Activated naive CD8-positive, alpha-beta T cell treated with anti-CD3 and anti-CD28 coated beads for 36 hours (primary cell): Measurements from ENCODE around the gene SULT4A1. TPM values are rescaled to one million over a fixed set of nuclear protein-coding genes. Genes with fewer than 3 reads are reported as not detected.
A peak's percentile ranks its signal among the peaks of the same experiment; 100 is the strongest.

Source experiments
- DNase-seq: peaks from one replicate; pipeline ENCODE4 v3.0.0; 2021
- H3K27ac Mint-ChIP-seq: one replicate; pipeline ENCODE4 v1.8.0; 2022; ENCODE audit warnings: mild to moderate bottlenecking, moderate library complexity, mixed read lengths
- H3K27me3 Mint-ChIP-seq: one replicate; pipeline ENCODE4 v1.8.0; 2022; ENCODE audit warnings: mild to moderate bottlenecking, mixed read lengths
- H3K36me3 Mint-ChIP-seq: one replicate; pipeline ENCODE4 v1.8.0; 2021; ENCODE audit warnings: mild to moderate bottlenecking, mixed read lengths
- H3K4me1 Mint-ChIP-seq: one replicate; pipeline ENCODE4 v1.8.0; 2021; ENCODE audit warnings: mixed read lengths
- H3K4me3 Mint-ChIP-seq: one replicate; pipeline ENCODE4 v1.8.0; 2022; ENCODE audit warnings: mild to moderate bottlenecking, moderate library complexity, mixed read lengths
- H3K9me3 Mint-ChIP-seq: one replicate; pipeline ENCODE4 v1.8.0; 2022; ENCODE audit warnings: mixed read lengths
- total RNA-seq, 2 experiments: library from RNA; stranded (reverse); gene quantifications; one replicate each; pipeline ENCODE4 v1.2.3, GENCODE V29; 2021

The SULT4A1 gene
- total RNA-seq, 2 experiments from 2014 or later, result 0.29 TPM; not detected in 1

DNA sequence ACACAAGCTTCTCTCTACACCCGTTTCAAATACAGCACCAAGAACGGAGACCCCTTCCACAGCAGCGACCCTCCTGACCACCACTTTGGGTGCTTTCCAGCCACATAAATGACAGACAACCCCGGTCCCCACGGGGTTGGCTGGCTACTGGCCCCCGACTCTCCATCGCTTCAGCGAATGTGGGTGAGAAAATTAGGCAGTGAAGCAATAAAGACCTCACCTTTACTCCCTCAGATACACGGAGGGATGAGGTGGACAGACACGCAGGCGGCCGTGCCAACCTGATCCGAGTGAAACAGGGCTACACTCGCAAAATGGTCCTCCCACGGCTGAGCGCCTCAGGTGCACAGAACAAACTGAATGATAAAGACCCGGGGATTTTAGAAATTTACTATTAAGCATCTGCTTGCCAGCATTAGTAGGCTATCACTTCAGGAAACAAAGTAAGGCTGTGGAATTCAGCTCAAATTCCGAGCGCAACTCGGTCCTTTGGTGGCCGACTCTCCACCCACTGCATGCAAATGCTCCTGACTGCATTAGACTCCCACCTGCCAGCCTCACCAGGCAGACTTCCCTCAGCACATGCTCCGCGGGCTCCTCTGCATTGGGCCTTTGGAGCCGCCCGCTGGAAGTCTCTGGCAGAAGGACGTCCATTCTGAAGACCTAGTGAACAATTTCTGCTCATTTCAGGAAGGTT is 37.4 kb downstream of the SULT4A1 start:
- Mint-ChIP-seq H3K27me3 (peaks cover 10% of the 10 kb centered on the region), H3K4me3 (no peak overlapping the region), H3K36me3 (no peaks in the 10 kb centered on the region), H3K27ac (no peak overlapping the region), H3K9me3 (no peaks in the 10 kb centered on the region), H3K4me1 (no peaks in the 10 kb centered on the region)
- DNase-seq, result no peak

GRCh38 chr22:43823911-43824665 is 38.2 kb downstream of the SULT4A1 start:
- H3K9me3 Mint-ChIP-seq, result no peaks in the 10 kb centered on the region
- H3K4me1 Mint-ChIP-seq, result no peaks in the 10 kb centered on the region
- DNase-seq, result no peak
- no peak overlapping the region for H3K27ac Mint-ChIP-seq
- peaks cover 10% of the 10 kb centered on the region for H3K27me3 Mint-ChIP-seq
- no peak overlapping the region for H3K4me3 Mint-ChIP-seq
- no peaks in the 10 kb centered on the region for H3K36me3 Mint-ChIP-seq

- no peak for DNase-seq
- Mint-ChIP-seq H3K36me3 (no peaks in the 10 kb centered on the region), H3K27ac (peak overlapping the region; percentile 8), H3K27me3 (peaks cover 10% of the 10 kb centered on the region), H3K9me3 (no peaks in the 10 kb centered on the region), H3K4me3 (no peak overlapping the region), H3K4me1 (no peaks in the 10 kb centered on the region)
Observed at GRCh38 chr22:43823353-43823908, 38.9 kb downstream of the SULT4A1 start.

- Mint-ChIP-seq H3K27ac (no peak overlapping the region), H3K27me3 (peaks cover 10% of the 10 kb centered on the region), H3K4me3 (no peak overlapping the region), H3K4me1 (no peaks in the 10 kb centered on the region), H3K9me3 (no peaks in the 10 kb centered on the region), H3K36me3 (no peaks in the 10 kb centered on the region)
- DNase-seq, result no peak
Observed at GRCh38 chr22:43821606-43822425, 40.5 kb downstream of the SULT4A1 start.

DNA sequence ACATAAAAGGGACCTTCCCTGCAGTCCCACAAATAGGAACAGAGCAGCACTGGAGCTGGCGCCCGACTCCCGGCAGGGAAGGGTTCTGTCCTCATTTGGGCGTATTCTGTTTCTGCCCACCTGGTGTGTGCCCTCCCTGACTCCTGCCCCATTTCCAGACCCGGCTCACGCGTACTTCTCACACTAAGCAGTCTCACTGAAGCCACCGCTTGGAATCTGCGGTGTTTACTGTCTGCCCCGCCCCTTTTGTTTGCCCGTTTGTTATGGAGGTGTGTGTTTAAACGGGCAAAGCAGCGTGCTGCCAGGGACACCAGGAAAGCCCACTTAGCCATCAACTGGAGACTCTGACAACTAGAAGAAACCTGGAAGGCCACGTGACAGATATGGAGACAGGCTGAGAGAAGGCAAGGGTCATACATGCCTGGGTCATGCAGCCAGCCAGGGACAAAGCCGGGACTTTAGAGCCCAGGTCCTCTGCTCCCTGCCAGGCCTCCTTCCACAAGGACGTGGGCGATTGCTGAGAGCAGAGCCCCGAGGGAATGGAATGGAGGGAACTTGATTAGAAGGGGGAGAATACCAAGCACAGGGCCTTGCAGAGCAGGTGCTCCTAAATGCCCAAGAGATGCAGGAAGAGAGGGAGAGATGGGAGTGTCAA is 41.5 kb downstream of the SULT4A1 start:
- no peaks in the 10 kb centered on the region for H3K9me3 Mint-ChIP-seq

GRCh38 chr22:43819931-43820640 is 42.2 kb downstream of the SULT4A1 start:
- no peak overlapping the region for H3K4me3 Mint-ChIP-seq
- no peak overlapping the region for H3K27ac Mint-ChIP-seq
- DNase-seq, result no peak
- peaks cover 10% of the 10 kb centered on the region for H3K27me3 Mint-ChIP-seq
- H3K4me1 Mint-ChIP-seq, result no peaks in the 10 kb centered on the region
- no peaks in the 10 kb centered on the region for H3K9me3 Mint-ChIP-seq
- no peaks in the 10 kb centered on the region for H3K36me3 Mint-ChIP-seq

More for the DNA sequence above, 41.5 kb downstream of the SULT4A1 start:
- Mint-ChIP-seq H3K4me3 (no peak overlapping the region), H3K27me3 (peaks cover 10% of the 10 kb centered on the region), H3K27ac (no peak overlapping the region), H3K36me3 (no peaks in the 10 kb centered on the region), H3K4me1 (no peaks in the 10 kb centered on the region)
- no peak for DNase-seq

DNA sequence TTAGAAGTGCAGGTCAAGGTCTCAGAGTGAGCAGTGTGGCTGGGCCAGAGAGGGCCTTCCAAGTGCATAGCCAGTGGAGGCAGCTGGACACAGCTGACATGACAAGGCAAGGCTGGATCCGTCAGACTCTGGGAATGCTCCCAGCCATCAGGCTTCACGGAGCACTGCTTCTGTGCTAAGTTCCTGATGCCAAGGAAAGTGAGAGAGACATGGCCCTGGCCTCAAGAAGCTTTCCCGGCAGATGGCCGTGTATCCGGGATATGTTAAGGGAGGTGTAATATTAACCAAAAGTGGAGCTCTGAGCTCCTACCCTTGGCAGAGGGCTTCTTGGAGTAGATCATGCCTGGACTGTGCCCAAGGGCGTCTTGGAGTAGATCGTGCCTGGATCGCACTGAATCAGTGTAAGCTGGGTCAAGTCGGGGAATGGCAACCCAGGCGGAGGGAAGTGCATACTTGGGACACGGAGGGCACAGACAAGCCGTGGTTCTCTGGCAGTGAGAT is 42.8 kb downstream of the SULT4A1 start:
- H3K27ac Mint-ChIP-seq, result no peak overlapping the region
- DNase-seq, result no peak
- H3K36me3 Mint-ChIP-seq, result peaks cover under 1% of the 10 kb centered on the region
- H3K9me3 Mint-ChIP-seq, result no peaks in the 10 kb centered on the region
- H3K27me3 Mint-ChIP-seq, result peaks cover 6% of the 10 kb centered on the region
- H3K4me3 Mint-ChIP-seq, result no peak overlapping the region
- no peaks in the 10 kb centered on the region for H3K4me1 Mint-ChIP-seq

GRCh38 chr22:43818981-43819380 is 43.3 kb downstream of the SULT4A1 start:
- no peak overlapping the region for H3K4me3 Mint-ChIP-seq
- H3K4me1 Mint-ChIP-seq, result peaks cover 4% of the 10 kb centered on the region
- H3K36me3 Mint-ChIP-seq, result peaks cover 5% of the 10 kb centered on the region
- H3K27me3 Mint-ChIP-seq, result peaks cover 3% of the 10 kb centered on the region
- no peak for DNase-seq
- no peak overlapping the region for H3K27ac Mint-ChIP-seq
- no peaks in the 10 kb centered on the region for H3K9me3 Mint-ChIP-seq

GRCh38 chr22:43817402-43817801 is 44.9 kb downstream of the SULT4A1 start:
- Mint-ChIP-seq H3K36me3 (peaks cover 15% of the 10 kb centered on the region), H3K27me3 (peaks cover 3% of the 10 kb centered on the region), H3K27ac (no peak overlapping the region), H3K9me3 (no peaks in the 10 kb centered on the region), H3K4me3 (no peak overlapping the region), H3K4me1 (peaks cover 13% of the 10 kb centered on the region)
- DNase-seq, result no peak

GRCh38 chr22:43814264-43814663 is 48.0 kb downstream of the SULT4A1 start:
- Mint-ChIP-seq H3K27me3 (no peaks in the 10 kb centered on the region), H3K36me3 (peaks cover 15% of the 10 kb centered on the region), H3K9me3 (no peaks in the 10 kb centered on the region), H3K4me1 (peaks cover 17% of the 10 kb centered on the region), H3K27ac (peak overlapping the region; percentile 36), H3K4me3 (peak overlapping the region; percentile 55)
- no peak for DNase-seq

DNA sequence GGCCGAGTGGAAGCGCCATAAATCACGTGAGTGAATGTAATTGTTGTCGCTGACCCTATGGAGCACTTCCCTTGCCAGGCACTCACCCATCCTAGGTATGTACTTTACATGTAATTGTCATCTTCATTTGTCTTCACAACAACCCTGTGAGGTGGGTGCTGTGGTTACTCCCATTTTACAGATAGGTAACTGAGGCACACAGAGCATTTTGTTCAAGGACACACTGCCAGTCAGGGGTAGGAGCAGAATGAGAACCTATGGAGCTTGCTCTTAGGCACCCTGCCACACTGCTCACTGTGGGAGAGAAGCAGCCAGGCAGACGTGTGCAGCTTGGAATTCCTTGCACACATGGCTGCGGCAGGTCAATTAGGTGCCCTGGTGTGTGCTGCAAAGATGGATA is 49.4 kb downstream of the SULT4A1 start:
- no peak for DNase-seq
- H3K27me3 Mint-ChIP-seq, result peaks cover 3% of the 10 kb centered on the region
- peak overlapping the region; percentile 91 for H3K27ac Mint-ChIP-seq
- H3K4me1 Mint-ChIP-seq, result peaks cover 17% of the 10 kb centered on the region
- no peaks in the 10 kb centered on the region for H3K9me3 Mint-ChIP-seq
- H3K36me3 Mint-ChIP-seq, result peaks cover 15% of the 10 kb centered on the region
- H3K4me3 Mint-ChIP-seq, result peak overlapping the region; percentile 92

DNA sequence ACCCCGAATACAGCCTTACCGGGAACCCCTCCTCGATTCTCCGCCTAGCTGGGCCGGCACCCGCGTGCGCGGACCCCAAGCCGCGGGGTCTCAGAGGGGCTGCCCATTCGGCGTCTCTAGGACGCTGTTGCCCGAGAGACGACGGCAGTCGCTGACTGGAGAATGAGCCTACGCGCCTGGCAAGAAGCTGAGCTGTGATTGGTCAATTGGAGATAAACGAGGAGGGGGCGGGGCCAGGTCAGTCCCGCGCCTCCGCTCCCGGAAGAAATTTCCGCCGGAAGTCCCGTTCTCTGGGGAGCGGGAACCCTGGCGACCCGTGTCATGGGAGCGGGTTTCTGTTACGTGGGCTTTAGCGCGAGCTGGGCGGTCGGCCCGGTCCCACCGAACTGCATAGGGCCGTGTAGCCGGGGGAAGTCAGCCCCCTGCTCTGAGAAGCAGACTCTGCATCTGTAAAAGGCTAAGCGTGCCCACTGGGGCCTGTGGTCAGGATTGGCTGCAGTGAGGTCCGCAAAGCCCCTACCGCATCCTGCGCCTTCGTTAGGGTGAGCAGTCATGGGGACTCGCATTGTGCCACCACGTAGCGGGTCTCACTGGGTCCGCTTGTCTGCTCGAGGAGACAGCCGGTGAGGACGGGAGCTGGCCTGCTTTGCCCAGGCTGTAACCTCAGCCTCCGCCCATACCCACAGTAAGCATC is 50.0 kb downstream of the SULT4A1 start, which contains the start of gene EFCAB6:
EFCAB6 (minus strand) TSS at position 157 of the 694 bp plus-strand sequence. CDS start 29,987 bp downstream, outside the sequence.
- Mint-ChIP-seq H3K27ac (peak within 1 kb of the TSS; percentile 91), H3K9me3 (no peaks in the 10 kb centered on the region), H3K36me3 (peaks cover 15% of the 10 kb centered on the region), H3K27me3 (peaks cover 3% of the 10 kb centered on the region), H3K4me3 (peak within 1 kb of the TSS; percentile 92), H3K4me1 (peaks cover 17% of the 10 kb centered on the region)
- DNase-seq, result peak; percentile 88

DNA sequence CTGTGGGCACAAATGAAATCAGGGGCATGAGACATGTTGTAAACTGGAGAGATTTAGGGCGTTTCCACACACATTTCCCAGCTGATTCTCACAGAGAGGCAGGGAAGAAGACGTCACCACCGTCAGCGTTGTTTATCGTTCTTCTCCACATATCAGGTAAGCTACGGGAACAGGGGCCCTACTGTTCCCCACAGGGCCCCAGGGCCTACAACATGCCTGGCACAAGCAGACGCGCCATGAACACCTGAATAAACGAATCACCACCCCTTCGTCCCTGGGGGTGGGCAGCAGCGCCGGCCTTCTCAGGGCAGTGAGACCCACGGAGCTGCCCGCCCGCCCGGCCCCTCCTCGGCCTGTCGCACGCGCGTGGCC is 50.5 kb downstream of the SULT4A1 start:
- peaks cover 3% of the 10 kb centered on the region for H3K27me3 Mint-ChIP-seq
- no peak for DNase-seq
- peaks cover 17% of the 10 kb centered on the region for H3K4me1 Mint-ChIP-seq
- H3K4me3 Mint-ChIP-seq, result peak overlapping the region; percentile 92
- H3K27ac Mint-ChIP-seq, result peak overlapping the region; percentile 91
- peaks cover 15% of the 10 kb centered on the region for H3K36me3 Mint-ChIP-seq
- no peaks in the 10 kb centered on the region for H3K9me3 Mint-ChIP-seq
